ENCODE measurements around the gene TMEM129. TPM values are rescaled to one million over a fixed set of nuclear protein-coding genes. Genes with fewer than 3 reads are reported as not detected.

The TMEM129 gene
- polyA plus RNA-seq, 1 donor from 2014 or later = 42.1 TPM

DNA sequence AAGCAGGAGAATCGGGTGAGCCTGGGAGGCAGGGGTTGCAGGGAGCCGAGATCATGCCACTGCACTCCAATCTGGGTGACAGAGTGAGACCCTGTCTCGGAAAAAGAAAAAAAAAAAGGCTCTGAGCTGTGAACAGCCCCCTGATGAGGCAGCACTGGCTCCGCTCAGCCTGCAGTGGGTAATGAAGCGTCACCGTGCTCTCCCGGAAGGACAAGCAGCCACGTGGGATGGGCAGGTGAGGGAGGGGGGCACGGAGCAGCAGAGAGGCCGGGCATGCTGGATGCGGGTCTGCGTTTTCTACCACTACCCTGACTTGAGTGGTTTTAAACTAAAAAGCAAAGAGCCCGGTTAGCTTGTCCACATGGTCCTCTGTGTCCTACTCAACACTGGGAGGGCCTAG is 15.7 kb upstream of the TMEM129 start:
- Histone ChIP-seq H3K4me2 (ENCODE audit: low read length) (no peak overlapping the region), H3K79me2 (replicated peaks; ENCODE audit: insufficient read depth, low read length) (no peaks in the 10 kb centered on the region), H3K27me3 (ENCODE audit: insufficient read depth, low read depth, low read length) (no peaks in the 10 kb centered on the region), H4K20me1 (ENCODE audit: insufficient read depth) (no peaks in the 10 kb centered on the region), H3K27ac (ENCODE audit: low read length) (no peak overlapping the region), H3K4me3 (ENCODE audit: low read length) (no peak overlapping the region), H3K9me3 (ENCODE audit: low read length) (no peaks in the 10 kb centered on the region), H3F3A (ENCODE audit: insufficient read depth, low read length, poor library complexity, severe bottlenecking) (no peaks in the 10 kb centered on the region), H3K9me2 (ENCODE audit: insufficient read depth, low read length) (no peaks in the 10 kb centered on the region), H3K36me3 (ENCODE audit: insufficient read depth, low read length) (no peaks in the 10 kb centered on the region), H2AFZ (ENCODE audit: low read depth, low read length) (no peak overlapping the region), H3K9ac (ENCODE audit: low read length) (no peak overlapping the region)
- TF ChIP-seq SMC3 (conservative IDR thresholded peaks at IDR 0.05; ENCODE audit: poor library complexity) (no peak), TAF1 (IDR thresholded peaks at IDR 0.05; ENCODE audit: low read depth) (no peak), POLR2AphosphoS5 (IDR thresholded peaks at IDR 0.05) (no peak)

DNA sequence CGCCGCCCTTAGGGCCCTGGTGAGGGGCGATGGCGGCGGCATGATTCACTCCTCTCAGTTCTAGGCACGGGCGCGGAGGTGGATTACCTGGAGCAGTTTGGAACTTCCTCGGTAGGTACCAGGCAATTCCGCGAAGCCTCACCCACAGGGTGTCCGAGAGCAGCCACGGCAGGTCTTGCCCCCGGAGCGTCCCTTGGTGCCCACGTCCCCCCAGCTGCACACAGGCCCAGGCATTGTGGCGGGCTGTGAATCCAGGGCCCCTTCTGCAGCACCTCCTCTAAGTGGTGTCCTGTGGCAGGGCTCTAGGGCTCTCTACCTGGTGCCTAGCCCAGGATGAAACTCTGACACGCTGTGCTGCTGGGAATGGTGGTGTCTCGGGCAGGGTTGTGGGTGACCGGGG is 14.1 kb upstream of the TMEM129 start:
- Histone ChIP-seq H3K9me3 (ENCODE audit: low read length) (no peaks in the 10 kb centered on the region), H3K36me3 (ENCODE audit: insufficient read depth, low read length) (no peaks in the 10 kb centered on the region), H3K27me3 (ENCODE audit: insufficient read depth, low read depth, low read length) (no peaks in the 10 kb centered on the region), H3K4me3 (ENCODE audit: low read length) (no peak overlapping the region), H3K79me2 (replicated peaks; ENCODE audit: insufficient read depth, low read length) (no peaks in the 10 kb centered on the region), H3K9ac (ENCODE audit: low read length) (no peak overlapping the region), H3K9me2 (ENCODE audit: insufficient read depth, low read length) (no peaks in the 10 kb centered on the region), H3F3A (ENCODE audit: insufficient read depth, low read length, poor library complexity, severe bottlenecking) (no peaks in the 10 kb centered on the region), H3K27ac (ENCODE audit: low read length) (no peak overlapping the region), H4K20me1 (ENCODE audit: insufficient read depth) (no peaks in the 10 kb centered on the region), H2AFZ (ENCODE audit: low read depth, low read length) (no peak overlapping the region), H3K4me2 (ENCODE audit: low read length) (no peak overlapping the region)
- TF ChIP-seq, protein P1, sequence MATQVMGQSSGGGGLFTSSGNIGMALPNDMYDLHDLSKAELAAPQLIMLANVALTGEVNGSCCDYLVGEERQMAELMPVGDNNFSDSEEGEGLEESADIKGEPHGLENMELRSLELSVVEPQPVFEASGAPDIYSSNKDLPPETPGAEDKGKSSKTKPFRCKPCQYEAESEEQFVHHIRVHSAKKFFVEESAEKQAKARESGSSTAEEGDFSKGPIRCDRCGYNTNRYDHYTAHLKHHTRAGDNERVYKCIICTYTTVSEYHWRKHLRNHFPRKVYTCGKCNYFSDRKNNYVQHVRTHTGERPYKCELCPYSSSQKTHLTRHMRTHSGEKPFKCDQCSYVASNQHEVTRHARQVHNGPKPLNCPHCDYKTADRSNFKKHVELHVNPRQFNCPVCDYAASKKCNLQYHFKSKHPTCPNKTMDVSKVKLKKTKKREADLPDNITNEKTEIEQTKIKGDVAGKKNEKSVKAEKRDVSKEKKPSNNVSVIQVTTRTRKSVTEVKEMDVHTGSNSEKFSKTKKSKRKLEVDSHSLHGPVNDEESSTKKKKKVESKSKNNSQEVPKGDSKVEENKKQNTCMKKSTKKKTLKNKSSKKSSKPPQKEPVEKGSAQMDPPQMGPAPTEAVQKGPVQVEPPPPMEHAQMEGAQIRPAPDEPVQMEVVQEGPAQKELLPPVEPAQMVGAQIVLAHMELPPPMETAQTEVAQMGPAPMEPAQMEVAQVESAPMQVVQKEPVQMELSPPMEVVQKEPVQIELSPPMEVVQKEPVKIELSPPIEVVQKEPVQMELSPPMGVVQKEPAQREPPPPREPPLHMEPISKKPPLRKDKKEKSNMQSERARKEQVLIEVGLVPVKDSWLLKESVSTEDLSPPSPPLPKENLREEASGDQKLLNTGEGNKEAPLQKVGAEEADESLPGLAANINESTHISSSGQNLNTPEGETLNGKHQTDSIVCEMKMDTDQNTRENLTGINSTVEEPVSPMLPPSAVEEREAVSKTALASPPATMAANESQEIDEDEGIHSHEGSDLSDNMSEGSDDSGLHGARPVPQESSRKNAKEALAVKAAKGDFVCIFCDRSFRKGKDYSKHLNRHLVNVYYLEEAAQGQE (IDR thresholded peaks at IDR 0.05; ENCODE audit: borderline replicate concordance) = no peak
- TF ChIP-seq, protein P2, sequence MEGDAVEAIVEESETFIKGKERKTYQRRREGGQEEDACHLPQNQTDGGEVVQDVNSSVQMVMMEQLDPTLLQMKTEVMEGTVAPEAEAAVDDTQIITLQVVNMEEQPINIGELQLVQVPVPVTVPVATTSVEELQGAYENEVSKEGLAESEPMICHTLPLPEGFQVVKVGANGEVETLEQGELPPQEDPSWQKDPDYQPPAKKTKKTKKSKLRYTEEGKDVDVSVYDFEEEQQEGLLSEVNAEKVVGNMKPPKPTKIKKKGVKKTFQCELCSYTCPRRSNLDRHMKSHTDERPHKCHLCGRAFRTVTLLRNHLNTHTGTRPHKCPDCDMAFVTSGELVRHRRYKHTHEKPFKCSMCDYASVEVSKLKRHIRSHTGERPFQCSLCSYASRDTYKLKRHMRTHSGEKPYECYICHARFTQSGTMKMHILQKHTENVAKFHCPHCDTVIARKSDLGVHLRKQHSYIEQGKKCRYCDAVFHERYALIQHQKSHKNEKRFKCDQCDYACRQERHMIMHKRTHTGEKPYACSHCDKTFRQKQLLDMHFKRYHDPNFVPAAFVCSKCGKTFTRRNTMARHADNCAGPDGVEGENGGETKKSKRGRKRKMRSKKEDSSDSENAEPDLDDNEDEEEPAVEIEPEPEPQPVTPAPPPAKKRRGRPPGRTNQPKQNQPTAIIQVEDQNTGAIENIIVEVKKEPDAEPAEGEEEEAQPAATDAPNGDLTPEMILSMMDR (IDR thresholded peaks at IDR 0.05; ENCODE audit: poor library complexity, severe bottlenecking) = no peak
- TF ChIP-seq EZH2 (IDR thresholded peaks at IDR 0.05; ENCODE audit: borderline replicate concordance, insufficient read depth, low read length, poor library complexity, severe bottlenecking) (no peak), EP300 (conservative IDR thresholded peaks at IDR 0.05; ENCODE audit: poor library complexity, severe bottlenecking) (no peak), TAF1 (IDR thresholded peaks at IDR 0.05; ENCODE audit: low read depth) (no peak), MXI1 (conservative IDR thresholded peaks at IDR 0.05; ENCODE audit: poor library complexity, severe bottlenecking) (no peak), SMC3 (conservative IDR thresholded peaks at IDR 0.05; ENCODE audit: poor library complexity) (no peak), POLR2AphosphoS5 (IDR thresholded peaks at IDR 0.05) (no peak), RAD21 (conservative IDR thresholded peaks at IDR 0.05) (no peak)

DNA sequence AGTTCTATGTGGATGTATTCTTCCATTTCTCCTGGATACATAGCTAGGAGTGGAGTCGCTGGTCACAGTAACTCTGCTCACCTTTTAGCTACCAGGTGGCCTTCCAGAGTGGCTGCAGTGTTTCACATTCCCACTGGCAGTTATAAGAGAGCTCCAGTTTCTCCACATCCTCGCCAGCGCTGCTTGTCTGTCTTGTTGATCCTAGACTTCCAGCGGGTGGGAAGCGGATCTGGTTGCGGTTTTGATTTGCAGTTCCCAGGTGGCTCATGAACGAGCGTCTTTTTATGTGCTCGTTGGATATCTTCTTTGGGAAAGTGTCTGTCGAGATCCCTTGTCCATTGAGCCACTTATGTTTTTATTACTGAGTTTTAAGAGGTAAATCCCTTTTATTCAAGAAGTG is 11.8 kb upstream of the TMEM129 start:
- H3K79me2 ChIP-seq (replicated peaks; ENCODE audit: insufficient read depth, low read length) = no peaks in the 10 kb centered on the region
- H3K36me3 ChIP-seq (ENCODE audit: insufficient read depth, low read length) = no peaks in the 10 kb centered on the region
- no peaks in the 10 kb centered on the region for H3K27me3 ChIP-seq (ENCODE audit: insufficient read depth, low read depth, low read length)

More for the DNA sequence above, 11.8 kb upstream of the TMEM129 start:
- Histone ChIP-seq H3K9me2 (ENCODE audit: insufficient read depth, low read length) (no peaks in the 10 kb centered on the region), H3K4me3 (ENCODE audit: low read length) (no peak overlapping the region), H3K27ac (ENCODE audit: low read length) (no peak overlapping the region), H3K9me3 (ENCODE audit: low read length) (no peaks in the 10 kb centered on the region), H3K4me2 (ENCODE audit: low read length) (no peak overlapping the region), H3K9ac (ENCODE audit: low read length) (no peak overlapping the region), H2AFZ (ENCODE audit: low read depth, low read length) (no peak overlapping the region), H4K20me1 (ENCODE audit: insufficient read depth) (no peaks in the 10 kb centered on the region), H3F3A (ENCODE audit: insufficient read depth, low read length, poor library complexity, severe bottlenecking) (no peaks in the 10 kb centered on the region)
- TF ChIP-seq MXI1 (conservative IDR thresholded peaks at IDR 0.05; ENCODE audit: poor library complexity, severe bottlenecking) = no peak
- TF ChIP-seq EZH2 (IDR thresholded peaks at IDR 0.05; ENCODE audit: borderline replicate concordance, insufficient read depth, low read length, poor library complexity, severe bottlenecking) = no peak
- no peak for TF ChIP-seq RAD21 (conservative IDR thresholded peaks at IDR 0.05)
- TF ChIP-seq, protein P1 (IDR thresholded peaks at IDR 0.05; ENCODE audit: borderline replicate concordance) = no peak
- TF ChIP-seq, protein P2 (IDR thresholded peaks at IDR 0.05; ENCODE audit: poor library complexity, severe bottlenecking) = no peak
- no peak for TF ChIP-seq TAF1 (IDR thresholded peaks at IDR 0.05; ENCODE audit: low read depth)
- TF ChIP-seq EP300 (conservative IDR thresholded peaks at IDR 0.05; ENCODE audit: poor library complexity, severe bottlenecking) = no peak
